Superior temporal gyrus (tissue), 1 donor: ENCODE data around the gene MCCC1.
A peak's percentile ranks its signal among the peaks of the same experiment; 100 is the strongest.
"Not testable (repeated sequence)": the region's sequence is repeated elsewhere in the genome, so short reads cannot be mapped to it uniquely, and the experiment has no call there.

Experiments used
- DNase-seq: peaks from one replicate; pipeline ENCODE4 v3.0.0-alpha.2; 2016; ENCODE audit errors: extremely low spot score

The MCCC1 gene

GRCh38 chr3:183103950-183104349 is 4.7 kb upstream of the MCCC1 start:
- DNase-seq = not testable (repeated sequence)

GRCh38 chr3:183101040-183101439 is 1.7 kb upstream of the MCCC1 start:
- DNase-seq = not testable (repeated sequence)

GRCh38 chr3:183100376-183100775 is 1.1 kb upstream of the MCCC1 start:
- no peak for DNase-seq

- DNase-seq = no peak
Measured at GRCh38 chr3:183099838-183100204, 525 bp upstream of the MCCC1 start.

- DNase-seq = peak; percentile 43
Measured at GRCh38 chr3:183098536-183099025, 715 bp downstream of the MCCC1 start.

- no peak for DNase-seq
Measured at GRCh38 chr3:183094711-183095110, 4.6 kb downstream of the MCCC1 start.

GRCh38 chr3:183092256-183092655 is 7.0 kb downstream of the MCCC1 start:
- DNase-seq = no peak

GRCh38 chr3:183087184-183087583 is 12.1 kb downstream of the MCCC1 start:
- no peak for DNase-seq

- no peak for DNase-seq
Measured at GRCh38 chr3:183085634-183086390, 13.5 kb downstream of the MCCC1 start.

GRCh38 chr3:183082355-183082915 is 16.9 kb downstream of the MCCC1 start:
- DNase-seq = no peak

GRCh38 chr3:183081459-183082183 is 17.7 kb downstream of the MCCC1 start:
- DNase-seq = no peak

GRCh38 chr3:183080628-183081027 is 18.7 kb downstream of the MCCC1 start:
- DNase-seq = no peak

GRCh38 chr3:183074881-183075280 is 24.4 kb downstream of the MCCC1 start:
- DNase-seq = no peak

- no peak for DNase-seq
Measured at GRCh38 chr3:183074261-183074660, 25.0 kb downstream of the MCCC1 start.

GRCh38 chr3:183073839-183074238 is 25.5 kb downstream of the MCCC1 start:
- DNase-seq = peak; percentile 62

GRCh38 chr3:183070892-183071291 is 28.4 kb downstream of the MCCC1 start:
- no peak for DNase-seq

GRCh38 chr3:183069086-183069485 is 30.2 kb downstream of the MCCC1 start:
- DNase-seq = no peak

- not testable (repeated sequence) for DNase-seq
Measured at GRCh38 chr3:183066891-183067290, 32.4 kb downstream of the MCCC1 start.

GRCh38 chr3:183064475-183064874 is 34.8 kb downstream of the MCCC1 start:
- DNase-seq = no peak

- DNase-seq = no peak
Measured at GRCh38 chr3:183061391-183062172, 37.7 kb downstream of the MCCC1 start.

GRCh38 chr3:183058351-183058750 is 40.9 kb downstream of the MCCC1 start:
- DNase-seq = no peak

GRCh38 chr3:183050706-183051105 is 48.6 kb downstream of the MCCC1 start:
- DNase-seq = no peak
